HL-60 (cell line): ENCODE results near the gene FRRS1L.

Experiments
- DNase-seq, 2 experiments: peaks; one replicate each; pipeline ENCODE4 v3.0.0-alpha.2; 2010 to 2020; ENCODE audit warnings: low read depth in 1 of 2, low spot score in 1 of 2
- H3K27ac ChIP-seq: fragments of 250-450 bp; sonication (Bioruptor Pico); replicated peaks from 2 replicates; pipeline ENCODE4 v1.5.1; 2020; ENCODE audit warnings: mild to moderate bottlenecking, moderate library complexity
- H3K27me3 ChIP-seq: fragments of 250-450 bp; sonication (Bioruptor Pico); 2 replicates; pipeline ENCODE4 v1.5.1; 2021; ENCODE audit warnings: mild to moderate bottlenecking, moderate library complexity; ENCODE audit not compliant: insufficient read depth, poor library complexity, severe bottlenecking
- H3K4me3 ChIP-seq: replicated peaks from 2 replicates; pipeline ENCODE4 v1.5.1; 2011; ENCODE audit warnings: mild to moderate bottlenecking, control low read depth, low read length; ENCODE audit not compliant: insufficient read depth
- CTCF ChIP-seq: IDR thresholded peaks from one replicate; pipeline ENCODE4 v1.5.1; 2011; ENCODE audit warnings: low read length, control low read depth, inconsistent platforms; ENCODE audit not compliant: insufficient read depth
- GABPA ChIP-seq: IDR thresholded peaks from 2 replicates; pipeline ENCODE4 v1.6.1; 2012; ENCODE audit warnings: low read depth
- POLR2AphosphoS5 ChIP-seq: IDR thresholded peaks from 2 replicates; pipeline ENCODE4 v1.6.1; 2012; ENCODE audit warnings: low read depth
- SPI1 ChIP-seq: IDR thresholded peaks from 2 replicates; pipeline ENCODE4 v1.6.1; 2012; ENCODE audit warnings: low read depth, mild to moderate bottlenecking, borderline replicate concordance
- TF ChIP-seq, protein P1 (sequence below): IDR thresholded peaks from 2 replicates; pipeline ENCODE4 v1.6.1; 2012; ENCODE audit warnings: low read depth; ENCODE audit not compliant: insufficient replicate concordance

FRRS1L gene

GRCh38 chr9:109097146-109097545 is 69.9 kb downstream of the FRRS1L start:
- Histone ChIP-seq H3K4me3 (no peak overlapping the region), H3K27ac (no peak overlapping the region), H3K27me3 (no peaks in the 10 kb centered on the region)
- no peak for TF ChIP-seq GABPA
- TF ChIP-seq, protein P1, sequence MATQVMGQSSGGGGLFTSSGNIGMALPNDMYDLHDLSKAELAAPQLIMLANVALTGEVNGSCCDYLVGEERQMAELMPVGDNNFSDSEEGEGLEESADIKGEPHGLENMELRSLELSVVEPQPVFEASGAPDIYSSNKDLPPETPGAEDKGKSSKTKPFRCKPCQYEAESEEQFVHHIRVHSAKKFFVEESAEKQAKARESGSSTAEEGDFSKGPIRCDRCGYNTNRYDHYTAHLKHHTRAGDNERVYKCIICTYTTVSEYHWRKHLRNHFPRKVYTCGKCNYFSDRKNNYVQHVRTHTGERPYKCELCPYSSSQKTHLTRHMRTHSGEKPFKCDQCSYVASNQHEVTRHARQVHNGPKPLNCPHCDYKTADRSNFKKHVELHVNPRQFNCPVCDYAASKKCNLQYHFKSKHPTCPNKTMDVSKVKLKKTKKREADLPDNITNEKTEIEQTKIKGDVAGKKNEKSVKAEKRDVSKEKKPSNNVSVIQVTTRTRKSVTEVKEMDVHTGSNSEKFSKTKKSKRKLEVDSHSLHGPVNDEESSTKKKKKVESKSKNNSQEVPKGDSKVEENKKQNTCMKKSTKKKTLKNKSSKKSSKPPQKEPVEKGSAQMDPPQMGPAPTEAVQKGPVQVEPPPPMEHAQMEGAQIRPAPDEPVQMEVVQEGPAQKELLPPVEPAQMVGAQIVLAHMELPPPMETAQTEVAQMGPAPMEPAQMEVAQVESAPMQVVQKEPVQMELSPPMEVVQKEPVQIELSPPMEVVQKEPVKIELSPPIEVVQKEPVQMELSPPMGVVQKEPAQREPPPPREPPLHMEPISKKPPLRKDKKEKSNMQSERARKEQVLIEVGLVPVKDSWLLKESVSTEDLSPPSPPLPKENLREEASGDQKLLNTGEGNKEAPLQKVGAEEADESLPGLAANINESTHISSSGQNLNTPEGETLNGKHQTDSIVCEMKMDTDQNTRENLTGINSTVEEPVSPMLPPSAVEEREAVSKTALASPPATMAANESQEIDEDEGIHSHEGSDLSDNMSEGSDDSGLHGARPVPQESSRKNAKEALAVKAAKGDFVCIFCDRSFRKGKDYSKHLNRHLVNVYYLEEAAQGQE, result no peak
- no peak for TF ChIP-seq SPI1
- TF ChIP-seq POLR2AphosphoS5, result no peak
- TF ChIP-seq CTCF, result no peak
- no peak for DNase-seq

DNA sequence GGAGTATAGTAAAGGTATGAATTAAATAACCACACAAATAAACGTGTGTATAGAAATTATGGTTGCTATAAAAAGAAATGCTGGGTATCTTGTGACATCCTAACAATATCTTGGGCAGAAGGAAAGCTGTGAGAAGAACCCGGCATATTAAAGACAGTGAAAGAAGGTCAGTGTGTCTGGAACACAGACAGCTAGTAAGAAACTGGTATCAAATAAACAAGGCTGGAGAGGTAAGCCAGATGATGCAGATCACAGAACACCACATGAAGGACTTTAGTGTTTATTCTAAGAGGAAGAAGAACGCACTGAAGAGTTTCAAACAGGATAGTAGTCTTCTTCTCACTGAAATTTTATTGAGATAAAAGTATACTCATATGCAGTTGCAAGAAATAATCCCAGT is 71.7 kb downstream of the FRRS1L start:
- no peaks in the 10 kb centered on the region for H3K27me3 ChIP-seq
- DNase-seq, result no peak
- H3K27ac ChIP-seq, result no peak overlapping the region
- TF ChIP-seq SPI1 (no peak), CTCF (no peak), POLR2AphosphoS5 (no peak), GABPA (no peak)
- TF ChIP-seq, protein P1, result no peak
- no peak overlapping the region for H3K4me3 ChIP-seq

DNA sequence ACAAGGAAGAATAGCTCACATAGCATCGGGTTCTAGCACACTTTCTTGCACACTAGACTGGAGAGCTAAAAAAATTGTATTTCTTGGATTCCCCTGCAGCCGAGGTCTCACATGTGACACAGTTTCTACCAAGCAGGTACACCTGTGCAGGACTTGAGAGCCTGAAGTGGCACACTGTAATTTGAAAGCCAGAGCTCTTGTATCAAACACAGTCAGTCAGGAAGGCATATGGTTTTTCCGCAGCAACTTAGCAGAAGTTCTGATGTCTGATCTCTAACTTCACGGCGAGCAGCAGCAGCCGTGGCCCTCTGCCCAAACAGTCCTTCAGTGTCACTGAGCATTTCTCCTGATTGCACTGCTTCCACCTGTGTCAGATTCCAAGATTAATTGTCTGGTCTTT is 72.8 kb downstream of the FRRS1L start:
- Histone ChIP-seq H3K4me3 (no peak overlapping the region), H3K27ac (no peak overlapping the region), H3K27me3 (no peaks in the 10 kb centered on the region)
- no peak for DNase-seq
- TF ChIP-seq, protein P1, result no peak
- TF ChIP-seq SPI1 (no peak), GABPA (no peak), CTCF (no peak), POLR2AphosphoS5 (no peak)
